Psoas muscle (tissue), 8 donors: Measurements from ENCODE around the gene IFITM5. TPM values are rescaled to one million over a fixed set of nuclear protein-coding genes. Genes with fewer than 3 reads are reported as not detected.
"Not testable (repeated sequence)": the region's sequence is repeated elsewhere in the genome, so short reads cannot be mapped to it uniquely, and the experiment has no call there.

Experiments used
- ATAC-seq, 4 donors: fragments of 200-7000 bp; cut with Tn5 transposase; one replicate each; pipeline ENCODE4 v1.9.1; 2020; ENCODE audit warnings: moderate library complexity in 3 of 4, mild to moderate bottlenecking in 2 of 4
- DNase-seq, 2 donors: peaks; one replicate each; pipeline ENCODE4 v3.0.0-alpha.2; 2020
- H3K27ac ChIP-seq: fragments of 200-600 bp; one replicate; pipeline ENCODE4 v1.8.0; 2022
- H3K27me3 ChIP-seq, 3 donors: fragments of 200-600 bp in 1 of 3; one replicate each; pipeline versions ENCODE4 v1.6.1 to v1.8.0; 2013 to 2022; ENCODE audit warnings: low read length in 2 of 3, mild to moderate bottlenecking in 2 of 3, moderate library complexity in 1 of 3; ENCODE audit not compliant: insufficient read depth in 3 of 3
- H3K36me3 ChIP-seq, 2 donors: fragments of 200-600 bp in 1 of 2; one replicate each; pipeline versions ENCODE4 v1.6.1 to v1.8.0; 2013 to 2022; ENCODE audit warnings: low read depth in 1 of 2, mild to moderate bottlenecking in 1 of 2, moderate library complexity in 1 of 2; ENCODE audit not compliant: insufficient read depth in 1 of 2
- H3K4me1 ChIP-seq: fragments of 200-600 bp; one replicate; pipeline ENCODE4 v1.8.0; 2022
- H3K4me3 ChIP-seq: fragments of 200-600 bp; one replicate; pipeline ENCODE4 v1.8.0; 2022; ENCODE audit warnings: mild to moderate bottlenecking
- H3K9me3 ChIP-seq: fragments of 200-600 bp; one replicate; pipeline ENCODE4 v1.8.0; 2022
- CTCF ChIP-seq: fragments of 200-600 bp; IDR thresholded peaks from one replicate; pipeline ENCODE4 v1.8.0; 2022; ENCODE audit warnings: antibody characterized with exemption
- WGBS, 3 donors: extraction: QIAGEN DNeasy Blood & Tissue Kit; methylation state at CpG; one replicate each; pipeline versions ENCODE4 v1.1.6 to v1.1.7; 2013; 5-methylcytosine and 5-hydroxymethylcytosine counted together
- intact Hi-C, 2 donors: fragments of 100-400 bp; cut with DNase I; formaldehyde crosslinking; loops; one replicate each; pipeline versions ENCODE4 v1.11.0 to v1.14.2; 2022
- polyA plus RNA-seq, 3 donors: library from polyadenylated mRNA; stranded (reverse); fragments of 200-250 nt; gene quantifications; one replicate each; pipeline ENCODE4 v1.2.3, GENCODE V29; 2013
- total RNA-seq, 4 donors: library from RNA; stranded (reverse); fragmentation: NEBNext Ultra II Directional in 2 of 4; extraction: Animal tissue kit (Norgen Biotek cat#: 25700) in 2 of 4; gene quantifications; one replicate each; pipeline versions ENCODE4 v1.2.1 to v1.2.4, GENCODE V29; 2021 to 2023
- donor health status: healthy with polysubstance abuse.
- donor health status: DM: no; HTN: no; CAD: no; lungs with moderate emphysema.
- donor health status: Bipolar disorder and iron deficiency.
- donor health status: healthy.
- donor health status: DM: yes; HTN: yes; CAD: no.
- donor health status: DM: no; HTN: no; CAD: no.
- donor health status: DM: no; HTN: no; CAD: no.
- donor health status: DM: yes; HTN: yes; CAD: no.

Gene IFITM5
- total and polyA plus RNA-seq, 7 donors = not detected

- Histone ChIP-seq H3K4me3 (peak within 1 kb of the TSS; percentile 72), H3K4me1 (no peaks in the 10 kb centered on the region), H3K36me3 (no peaks in the 10 kb centered on the region), H3K27me3 (peaks cover 0 to 42% (median 19%) of the 10 kb centered on the region in 3 donors), H3K9me3 (no peaks in the 10 kb centered on the region), H3K27ac (no peak within 1 kb of the TSS)
- intact Hi-C loops = no loop called here
- DNase-seq (peak; percentile 79 to 85), ATAC-seq (peak; percentile 44 to 81 (median 56))
- TF ChIP-seq CTCF = no peak
- 0 to 2% (median 1%) methylated on average over 41 to 110 of the region's 112 CpGs for WGBS, 3 donors
Measured at GRCh38 chr11:288478-289397, 10.6 kb downstream of the IFITM5 start, which contains the start of gene PGGHG. Gene PGGHG, plus strand, starts transcription at chr11:289126. Its CDS starts 691 bp downstream, at chr11:289817.

GRCh38 chr11:287821-288477 is 11.4 kb downstream of the IFITM5 start:
- Histone ChIP-seq H3K9me3 (no peaks in the 10 kb centered on the region), H3K4me1 (no peaks in the 10 kb centered on the region), H3K36me3 (no peaks in the 10 kb centered on the region), H3K27ac (no peak overlapping the region), H3K4me3 (peak overlapping the region; percentile 72), H3K27me3 (peaks cover 0 to 43% (median 21%) of the 10 kb centered on the region in 3 donors)
- TF ChIP-seq CTCF = no peak
- ATAC-seq (no peak), DNase-seq (peak; percentile 20 to 56)
- 19 to 28% (median 25%) methylated on average over 35 to 41 of the region's 41 CpGs for WGBS, 3 donors
- intact Hi-C loops = no loop called here

- H3K36me3 ChIP-seq, H3K27ac ChIP-seq, H3K9me3 ChIP-seq, H3K4me1 ChIP-seq, intact Hi-C loops, H3K4me3 ChIP-seq, ATAC-seq: not testable (repeated sequence)
- peaks cover 0 to 50% (median 26%) of the 10 kb centered on the region in 3 donors for H3K27me3 ChIP-seq
- peak; percentile 12 to 31 for DNase-seq
- 77 to 86% (median 85%) methylated on average over 27 of the region's 27 CpGs for WGBS, 3 donors
Measured at GRCh38 chr11:286977-287820, 12.1 kb downstream of the IFITM5 start.

GRCh38 chr11:285894-286220 is 13.5 kb downstream of the IFITM5 start:
- 78 to 88% (median 83%) methylated on average over 8 of the region's 8 CpGs for WGBS, 3 donors
- Histone ChIP-seq H3K36me3 (no peaks in the 10 kb centered on the region), H3K4me3 (no peak overlapping the region), H3K27ac (no peak overlapping the region), H3K27me3 (peaks cover 0 to 64% (median 34%) of the 10 kb centered on the region in 3 donors), H3K4me1 (no peaks in the 10 kb centered on the region), H3K9me3 (no peaks in the 10 kb centered on the region)
- DNase-seq = peak in 1 of 2 donors; percentile 26
- no peak for ATAC-seq
- intact Hi-C loops = no loop called here
- TF ChIP-seq CTCF = no peak
